GM12878 (cell line): ENCODE measurements around the gene IFT25. TPM values are rescaled to one million over a fixed set of nuclear protein-coding genes. Genes with fewer than 3 reads are reported as not detected.
"Not testable (repeated sequence)": the region's sequence is repeated elsewhere in the genome, so short reads cannot be mapped to it uniquely, and the experiment has no call there.

Experiments used
- ATAC-seq: fragments of 200-7000 bp; cut with Tn5 transposase; 3 replicates; pipeline ENCODE4 v1.9.1; 2020; ENCODE audit warnings: mild to moderate bottlenecking, moderate library complexity
- BruUV-seq: library from RNA; stranded (reverse); fragments of 400-500 nt; replicated peaks from 2 replicates; lab custom pipeline; 2021; lab: Mats Ljungman, UMichigan
- CTCF ChIA-PET: fragments of 300-600 bp; sonication (Branson Sonifier 250); formaldehyde crosslinking; extraction: SDS; loops from one replicate; lab custom pipeline; 2021; ENCODE audit warnings: inconsistent platforms; lab: Yijun Ruan, JAX
- POLR2A ChIA-PET: fragments of 350-600 bp; formaldehyde crosslinking; extraction: SDS; loops from one replicate; lab custom pipeline; 2021; ENCODE audit warnings: inconsistent platforms; lab: Charles Lee
- RAD21 ChIA-PET: fragments of 300-600 bp; sonication (Branson Sonifier 250); formaldehyde crosslinking; loops from one replicate; lab custom pipeline; 2023; ENCODE audit warnings: antibody characterized with exemption; ENCODE audit not compliant: unreplicated experiment; lab: Charles Lee
- SMC1A ChIA-PET: fragments of 300-600 bp; sonication (Branson Sonifier 250); formaldehyde crosslinking; loops from one replicate; lab custom pipeline; 2023; ENCODE audit not compliant: unreplicated experiment, uncharacterized antibody; lab: Charles Lee
- DNase-seq: peaks from one replicate; pipeline ENCODE4 v3.0.0-alpha.2; 2011; ENCODE audit warnings: low read depth, low spot score
- FAIRE-seq: peaks from 3 replicates; lab custom pipeline; 2011; peaks lifted over from hg19 to GRCh38; lab: Jason Lieb, UNC
- H2AFZ ChIP-seq: 2 replicates; pipeline ENCODE4 v1.6.0; 2011; ENCODE audit warnings: low read depth, low read length, control low read depth; ENCODE audit not compliant: control insufficient read depth
- H3K27ac ChIP-seq: 2 replicates; pipeline ENCODE4 v1.5.1; 2011; ENCODE audit warnings: control low read depth; ENCODE audit not compliant: control insufficient read depth, insufficient read depth
- H3K27me3 ChIP-seq, 2 experiments: replicated peaks in 1 of 2; 2 replicates each; pipeline versions ENCODE4 v1.6.0 to v1.6.1; 2011; ENCODE audit warnings: low read length in 1 of 2; ENCODE audit not compliant: control insufficient read depth in 2 of 2, insufficient read depth in 2 of 2
- H3K36me3 ChIP-seq, 2 experiments: 2 replicates each; pipeline ENCODE4 v1.5.1; 2011; ENCODE audit warnings: low read length in 1 of 2; ENCODE audit not compliant: control insufficient read depth in 2 of 2, insufficient read depth in 2 of 2
- H3K4me1 ChIP-seq: 2 replicates; pipeline ENCODE4 v1.6.1; 2011; ENCODE audit warnings: mild to moderate bottlenecking, low read length, moderate library complexity, mixed read lengths; ENCODE audit not compliant: control insufficient read depth, insufficient read depth
- H3K4me2 ChIP-seq: 2 replicates; pipeline ENCODE4 v1.6.0; 2011; ENCODE audit warnings: control low read depth; ENCODE audit not compliant: control insufficient read depth, insufficient read depth
- H3K4me3 ChIP-seq: fragments of 200-600 bp; sonication (generic); 2 replicates; pipeline ENCODE4 v1.5.1; 2016
- H3K79me2 ChIP-seq: 2 replicates; pipeline ENCODE4 v1.6.0; 2011; ENCODE audit warnings: low read length; ENCODE audit not compliant: control insufficient read depth, insufficient read depth
- H3K9ac ChIP-seq: 2 replicates; pipeline ENCODE4 v1.8.0; 2011; ENCODE audit warnings: low read length, control low read depth, mixed read lengths; ENCODE audit not compliant: control insufficient read depth, insufficient read depth
- H3K9me3 ChIP-seq: replicated peaks from 3 replicates; pipeline ENCODE4 v1.5.1; 2011; ENCODE audit warnings: mild to moderate bottlenecking, low read length; ENCODE audit not compliant: control insufficient read depth, insufficient read depth
- H4K20me1 ChIP-seq: 2 replicates; pipeline ENCODE4 v1.6.0; 2011; ENCODE audit not compliant: control insufficient read depth, insufficient read depth
- BCL3 ChIP-seq: IDR thresholded peaks from 2 replicates; pipeline ENCODE4 v1.6.1; 2011; ENCODE audit warnings: borderline replicate concordance, low read depth, mild to moderate bottlenecking, moderate library complexity, low read length; ENCODE audit not compliant: insufficient read depth, poor library complexity, severe bottlenecking
- EZH2 ChIP-seq: IDR thresholded peaks from 2 replicates; pipeline ENCODE4 v1.6.1; 2012; ENCODE audit warnings: low read depth, mild to moderate bottlenecking, control low read depth, inconsistent platforms, low read length, borderline replicate concordance; ENCODE audit not compliant: control insufficient read depth
- MAX ChIP-seq: IDR thresholded peaks from 2 replicates; pipeline ENCODE4 v1.6.1; 2012; ENCODE audit warnings: low read depth, low read length, improper control_type of control experiment
- NFXL1 ChIP-seq: fragments of 450-650 bp; IDR thresholded peaks from 2 replicates; pipeline ENCODE4 v1.6.1; 2017; ENCODE audit warnings: antibody characterized with exemption, mild to moderate bottlenecking, borderline replicate concordance
- SMAD5 ChIP-seq: IDR thresholded peaks from 2 replicates; pipeline ENCODE4 v1.6.1; 2016; ENCODE audit warnings: antibody characterized with exemption, low read depth
- SP1 ChIP-seq: IDR thresholded peaks from one replicate; pipeline ENCODE4 v1.6.1; 2011; ENCODE audit warnings: low read depth, low read length
- SPI1 ChIP-seq: IDR thresholded peaks from 2 replicates; pipeline ENCODE4 v1.6.1; 2011; ENCODE audit warnings: low read depth, mild to moderate bottlenecking, low read length, moderate library complexity, borderline replicate concordance; ENCODE audit not compliant: insufficient read depth
- SRF ChIP-seq, 2 experiments: IDR thresholded peaks; 2 replicates each; pipeline ENCODE4 v1.6.1; 2011; ENCODE audit warnings: low read depth in 2 of 2, low read length in 2 of 2, mild to moderate bottlenecking in 1 of 2, moderate library complexity in 1 of 2
- ZBED1 ChIP-seq: IDR thresholded peaks from 2 replicates; pipeline ENCODE4 v1.6.1; 2016; ENCODE audit warnings: borderline replicate concordance
- WGBS: methylation state at CpG from one replicate; pipeline ENCODE4 v1.1.6; 2016; ENCODE audit warnings: low lambda C conversion rate; ENCODE audit not compliant: insufficient replicate concordance, insufficient coverage; ENCODE audit errors: missing lambda C conversion rate; 5-methylcytosine and 5-hydroxymethylcytosine counted together
- in situ Hi-C: fragments of 300-500 bp; cut with MboI; formaldehyde crosslinking; loops from 9 replicates; pipeline ENCODE4 v1.14.3; 2018; ENCODE audit warnings: mixed read lengths
- intact Hi-C: fragments of 100-400 bp; cut with micrococcal nuclease; formaldehyde crosslinking; loops from one replicate; pipeline ENCODE4 v1.14.2; 2022; ENCODE audit not compliant: unreplicated experiment
- polyA plus RNA-seq, 11 experiments: library from polyadenylated mRNA; depleted of rRNA in 4 of 11; unstranded in 6 of 11; stranded (reverse) in 5 of 11; fragments of >200 nt; fragmentation: Nextera tagmentation in 4 of 11; fragmentation: Illumina TruSeq in 1 of 11; extraction: Ambion mirVana in 4 of 11; extraction: Trizol in 1 of 11; gene quantifications; 1 replicate in 1 of 11; 2 replicates in 10 of 11; pipeline versions ENCODE4 v1.2.1 to v1.2.3, GENCODE V29; 2011 to 2016; ENCODE audit warnings: inconsistent platforms in 2 of 11, missing spikeins in 2 of 11, low read depth in 1 of 11
- total RNA-seq, 4 experiments: library from RNA; depleted of rRNA in 3 of 4; stranded (reverse); fragments of >200 nt in 3 of 4; fragmentation: Illumina TruSeq in 1 of 4; extraction: Trizol in 1 of 4; gene quantifications; 2 replicates each; pipeline versions ENCODE4 v1.2.1 to v1.2.3, GENCODE V29; 2013 to 2021
- TF ChIP-seq, protein P1 (sequence below): IDR thresholded peaks from 2 replicates; pipeline ENCODE4 v1.6.1; 2012; ENCODE audit warnings: low read depth, low read length, improper control_type of control experiment
- TF ChIP-seq, protein P2 (sequence below): fragments of 450-650 bp; IDR thresholded peaks from 2 replicates; pipeline ENCODE4 v1.6.1; 2014; ENCODE audit warnings: mild to moderate bottlenecking

Gene IFT25
- total and polyA plus RNA-seq, 10 of the 15 experiments (the other 5 are each of a cell fraction or from before 2014, with no cell fraction given) = 55.7 to 242 (median 131) TPM

DNA sequence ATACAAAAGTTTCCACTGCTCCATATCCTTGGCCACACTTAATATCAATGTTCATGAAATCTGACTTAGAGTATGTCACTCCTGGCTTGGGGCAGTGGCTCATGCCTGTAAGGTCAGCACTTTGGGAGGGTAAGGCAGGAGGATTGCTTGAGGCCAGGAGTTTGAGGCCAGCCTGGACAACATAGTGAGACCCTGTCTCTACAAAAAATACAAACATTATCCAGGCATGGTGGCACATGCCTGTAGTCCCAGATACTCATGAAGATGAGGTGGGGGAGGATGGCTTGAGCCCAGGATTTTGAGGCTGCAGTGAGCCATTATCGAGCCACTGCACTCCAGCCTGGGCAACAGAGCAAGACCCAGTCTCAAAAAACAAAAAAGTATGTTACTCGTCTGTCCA, 70.3 kb downstream of the IFT25 start:
- intact Hi-C loops, H3K36me3 ChIP-seq, FAIRE-seq, ATAC-seq, H2AFZ ChIP-seq, H3K27me3 ChIP-seq, H4K20me1 ChIP-seq, DNase-seq, RAD21 ChIA-PET, H3K79me2 ChIP-seq, H3K4me2 ChIP-seq, H3K9me3 ChIP-seq, H3K27ac ChIP-seq, BruUV-seq, POLR2A ChIA-PET, H3K9ac ChIP-seq, H3K4me1 ChIP-seq, H3K4me3 ChIP-seq, in situ Hi-C loops: not testable (repeated sequence)
- 84% methylated on average over 2 of the region's 2 CpGs for WGBS
- ChIA-PET CTCF (interaction anchor here (1.8 to 9.3 kb wide), 4 partner anchors 15 to 84 kb away, joined by 5 to 198 read pairs (median 84); partner anchors contain the start of genes IFT25 and LRRC42), SMC1A (interaction anchor here (0.9 to 8.4 kb wide), 6 partner anchors 14 to 180 kb away, joined by 3 to 43 read pairs (median 4); no protein-coding TSS in a partner anchor)

- BruUV-seq = no TSS peak
- H3K9ac ChIP-seq = no peak overlapping the region
- H3K79me2 ChIP-seq = no peaks in the 10 kb centered on the region
- DNase-seq (no peak), FAIRE-seq (no peak), ATAC-seq (no peak)
- H2AFZ ChIP-seq = no peak overlapping the region
- intact Hi-C loops = no loop called here
- ChIA-PET POLR2A (interaction anchor here (1.7 kb wide), 1 partner anchor 11 kb away, joined by 5 read pairs; no protein-coding TSS in a partner anchor), RAD21 (interaction anchor here (1.1 kb wide), 1 partner anchor 84 kb away, joined by 4 read pairs; no protein-coding TSS in a partner anchor), SMC1A (interaction anchor here (1.6 to 8.4 kb wide), 4 partner anchors 11 to 87 kb away, joined by 5 to 43 read pairs (median 9); no protein-coding TSS in a partner anchor), CTCF (interaction anchor here (1.1 to 16.6 kb wide), 5 partner anchors 11 to 89 kb away, joined by 3 to 232 read pairs (median 81); no protein-coding TSS in a partner anchor)
- H3K9me3 ChIP-seq = no peaks in the 10 kb centered on the region
- peaks cover 0 to 1% of the 10 kb centered on the region in 2 experiments; a peak in 2 of 4 replicates for H3K36me3 ChIP-seq
- H3K27ac ChIP-seq = no peak overlapping the region
- in situ Hi-C loops = loop anchor here (25.0 kb wide), 1 partner anchor 190 kb away; the partner anchor contains the start of genes TCEANC2 and TMEM59
- no peaks in the 10 kb centered on the region for H4K20me1 ChIP-seq
- no peak overlapping the region for H3K4me2 ChIP-seq
- H3K4me3 ChIP-seq = no peak overlapping the region
- WGBS = 78% methylated on average over 5 of the region's 5 CpGs
- peaks cover 5% of the 10 kb centered on the region for H3K4me1 ChIP-seq
- H3K27me3 ChIP-seq = no peaks in the 10 kb centered on the region
- TF ChIP-seq ZBED1 (no peak), SMAD5 (no peak), SP1 (no peak), SRF (IDR thresholded peaks at IDR 0.05; ENCODE audit: low read depth in 2 of 2, low read length in 2 of 2) (no peak), MAX (no peak), BCL3 (no peak), EZH2 (no peak), SPI1 (no peak), NFXL1 (no peak)
- TF ChIP-seq, protein P1, sequence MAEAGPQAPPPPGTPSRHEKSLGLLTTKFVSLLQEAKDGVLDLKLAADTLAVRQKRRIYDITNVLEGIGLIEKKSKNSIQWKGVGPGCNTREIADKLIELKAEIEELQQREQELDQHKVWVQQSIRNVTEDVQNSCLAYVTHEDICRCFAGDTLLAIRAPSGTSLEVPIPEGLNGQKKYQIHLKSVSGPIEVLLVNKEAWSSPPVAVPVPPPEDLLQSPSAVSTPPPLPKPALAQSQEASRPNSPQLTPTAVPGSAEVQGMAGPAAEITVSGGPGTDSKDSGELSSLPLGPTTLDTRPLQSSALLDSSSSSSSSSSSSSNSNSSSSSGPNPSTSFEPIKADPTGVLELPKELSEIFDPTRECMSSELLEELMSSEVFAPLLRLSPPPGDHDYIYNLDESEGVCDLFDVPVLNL = no peak
- TF ChIP-seq, protein P2, sequence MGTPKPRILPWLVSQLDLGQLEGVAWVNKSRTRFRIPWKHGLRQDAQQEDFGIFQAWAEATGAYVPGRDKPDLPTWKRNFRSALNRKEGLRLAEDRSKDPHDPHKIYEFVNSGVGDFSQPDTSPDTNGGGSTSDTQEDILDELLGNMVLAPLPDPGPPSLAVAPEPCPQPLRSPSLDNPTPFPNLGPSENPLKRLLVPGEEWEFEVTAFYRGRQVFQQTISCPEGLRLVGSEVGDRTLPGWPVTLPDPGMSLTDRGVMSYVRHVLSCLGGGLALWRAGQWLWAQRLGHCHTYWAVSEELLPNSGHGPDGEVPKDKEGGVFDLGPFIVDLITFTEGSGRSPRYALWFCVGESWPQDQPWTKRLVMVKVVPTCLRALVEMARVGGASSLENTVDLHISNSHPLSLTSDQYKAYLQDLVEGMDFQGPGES = no peak
These were observed 73.6 kb downstream of the IFT25 start for GRCh38 chr1:53871773-53872484.
